SU-DHL-6 (cell line): ENCODE data around the gene AKAP11.

ENCODE experiments used
- H2AFZ ChIP-seq: fragments of 200-600 bp; sonication (generic); 2 replicates; pipeline ENCODE4 v1.6.1; 2014; ENCODE audit warnings: low read depth, mild to moderate bottlenecking, moderate library complexity, mixed read lengths, antibody characterized with exemption, low read length; ENCODE audit not compliant: severe bottlenecking
- H3F3A ChIP-seq: fragments of 200-600 bp; shearing (Covaris generic); 2 replicates; pipeline ENCODE4 v1.6.0; 2016; ENCODE audit warnings: antibody characterized with exemption, mild to moderate bottlenecking; ENCODE audit not compliant: insufficient read depth
- H3K27ac ChIP-seq: fragments of 200-600 bp; sonication (generic); 2 replicates; pipeline ENCODE4 v1.5.1; 2016; ENCODE audit warnings: low read depth, mild to moderate bottlenecking, low read length, moderate library complexity, mixed read lengths
- H3K27me3 ChIP-seq: fragments of 200-600 bp; sonication (generic), shearing (Covaris generic); 2 replicates; pipeline ENCODE4 v1.6.0; 2014; ENCODE audit warnings: mild to moderate bottlenecking, low read length
- H3K36me3 ChIP-seq: fragments of 200-600 bp; sonication (generic); 2 replicates; pipeline ENCODE4 v1.6.1; 2014; ENCODE audit warnings: mild to moderate bottlenecking, low read length, mixed read lengths
- H3K4me2 ChIP-seq: fragments of 300-600, 200-600 bp; shearing (Covaris generic), sonication (generic); 2 replicates; pipeline ENCODE4 v1.6.0; 2014; ENCODE audit warnings: low read length, low read depth, mild to moderate bottlenecking; ENCODE audit not compliant: poor library complexity, severe bottlenecking
- H3K4me3 ChIP-seq: fragments of 200-600 bp; sonication (generic); 2 replicates; pipeline ENCODE4 v1.5.1; 2014; ENCODE audit warnings: antibody characterized with exemption, low read length, mild to moderate bottlenecking, mixed read lengths; ENCODE audit not compliant: insufficient read depth, poor library complexity, severe bottlenecking
- H3K79me2 ChIP-seq: fragments of 200-600 bp; sonication (generic); 2 replicates; pipeline ENCODE4 v1.6.1; 2014; ENCODE audit warnings: mild to moderate bottlenecking, low read length, moderate library complexity; ENCODE audit not compliant: insufficient read depth
- H3K9ac ChIP-seq: fragments of 200-600 bp; sonication (generic); 2 replicates; pipeline ENCODE4 v1.7.0; 2014; ENCODE audit warnings: mild to moderate bottlenecking, low read length
- H3K9me2 ChIP-seq: fragments of 200-600 bp; sonication (generic); replicated peaks from 2 replicates; pipeline ENCODE4 v1.6.1; 2014; ENCODE audit warnings: low read length; ENCODE audit not compliant: insufficient read depth
- H3K9me3 ChIP-seq: fragments of 200-600 bp; sonication (generic); 2 replicates; pipeline ENCODE4 v1.6.1; 2014; ENCODE audit warnings: low read length, mixed read lengths; ENCODE audit not compliant: insufficient read depth
- H4K20me1 ChIP-seq: fragments of 200-600 bp; sonication (generic); 2 replicates; pipeline ENCODE4 v1.6.1; 2014; ENCODE audit warnings: low read depth, mild to moderate bottlenecking, antibody characterized with exemption, low read length, moderate library complexity, mixed read lengths
- CTCF ChIP-seq: fragments of 200-600 bp; sonication (generic); IDR thresholded peaks from one replicate; pipeline ENCODE4 v1.5.1; 2017; ENCODE audit warnings: antibody characterized with exemption, mild to moderate bottlenecking, low read length, moderate library complexity; ENCODE audit not compliant: insufficient read depth, poor library complexity, severe bottlenecking
- EZH2phosphoT487 ChIP-seq: fragments of 200-600 bp; sonication (generic), shearing (Covaris generic); conservative IDR thresholded peaks from 2 replicates; pipeline ENCODE4 v1.6.1; 2018; ENCODE audit warnings: mild to moderate bottlenecking, antibody characterized with exemption, low read length, moderate library complexity, mixed read lengths

Gene AKAP11

GRCh38 chr13:42327725-42328124 lies 55.8 kb downstream of the AKAP11 start:
- Histone ChIP-seq H3K9ac (no peak overlapping the region), H3K4me2 (no peak overlapping the region), H3K4me3 (no peak overlapping the region), H3K36me3 (0 out of 2 replicates have a peak, but pooled peaks cover 2% of the 10 kb centered on the region), H4K20me1 (no peaks in the 10 kb centered on the region), H2AFZ (no peak overlapping the region), H3K27me3 (no peaks in the 10 kb centered on the region), H3K9me3 (no peaks in the 10 kb centered on the region), H3K79me2 (no peaks in the 10 kb centered on the region), H3K9me2 (no peaks in the 10 kb centered on the region), H3F3A (no peaks in the 10 kb centered on the region), H3K27ac (no peak overlapping the region)
- TF ChIP-seq CTCF: no peak
- TF ChIP-seq EZH2phosphoT487: no peak

DNA sequence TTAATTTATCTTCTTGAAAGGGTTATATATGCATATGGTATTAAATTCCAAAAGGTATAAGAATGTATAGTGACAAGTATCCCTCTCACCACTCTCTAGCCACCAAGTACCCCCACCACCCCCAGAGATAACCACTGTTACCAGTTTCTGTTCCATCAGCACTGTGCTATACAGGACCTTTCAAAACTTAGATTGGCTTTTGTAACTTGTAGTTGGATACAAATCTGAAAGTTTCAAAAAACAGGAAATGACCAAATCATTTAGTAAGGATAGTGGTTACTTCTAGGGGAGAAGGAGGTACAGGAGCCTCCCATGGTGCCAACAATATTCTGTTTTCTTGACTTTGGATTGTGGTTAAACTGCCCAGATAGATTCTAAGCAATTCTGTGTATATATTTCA lies 56.7 kb downstream of the AKAP11 start:
- Histone ChIP-seq H3K27me3 (no peaks in the 10 kb centered on the region), H3K9ac (no peak overlapping the region), H3F3A (no peaks in the 10 kb centered on the region), H2AFZ (no peak overlapping the region), H3K36me3 (no peaks in the 10 kb centered on the region), H3K27ac (no peak overlapping the region), H3K9me3 (no peaks in the 10 kb centered on the region), H4K20me1 (no peaks in the 10 kb centered on the region), H3K4me3 (no peak overlapping the region), H3K4me2 (no peak overlapping the region), H3K9me2 (no peaks in the 10 kb centered on the region), H3K79me2 (no peaks in the 10 kb centered on the region)
- no peak for TF ChIP-seq EZH2phosphoT487
- no peak for TF ChIP-seq CTCF

GRCh38 chr13:42329239-42329638 lies 57.3 kb downstream of the AKAP11 start:
- Histone ChIP-seq H3K36me3 (no peaks in the 10 kb centered on the region), H3K79me2 (no peaks in the 10 kb centered on the region), H3K4me2 (no peak overlapping the region), H3K9ac (no peak overlapping the region), H2AFZ (no peak overlapping the region), H3K9me2 (no peaks in the 10 kb centered on the region), H4K20me1 (no peaks in the 10 kb centered on the region), H3K27ac (no peak overlapping the region), H3F3A (no peaks in the 10 kb centered on the region), H3K27me3 (no peaks in the 10 kb centered on the region), H3K9me3 (no peaks in the 10 kb centered on the region), H3K4me3 (no peak overlapping the region)
- TF ChIP-seq EZH2phosphoT487 (no peak), CTCF (no peak)

- no peak overlapping the region for H3K27ac ChIP-seq
- H3K4me2 ChIP-seq: no peak overlapping the region
- H3K79me2 ChIP-seq: no peaks in the 10 kb centered on the region
- H2AFZ ChIP-seq: no peak overlapping the region
- H3K36me3 ChIP-seq: no peaks in the 10 kb centered on the region
- H3K4me3 ChIP-seq: no peak overlapping the region
- no peaks in the 10 kb centered on the region for H3K27me3 ChIP-seq
- H3K9me3 ChIP-seq: no peaks in the 10 kb centered on the region
- H3K9me2 ChIP-seq: no peaks in the 10 kb centered on the region
- no peak overlapping the region for H3K9ac ChIP-seq
- H4K20me1 ChIP-seq: no peaks in the 10 kb centered on the region
- TF ChIP-seq EZH2phosphoT487: no peak
- TF ChIP-seq CTCF: no peak
- no peaks in the 10 kb centered on the region for H3F3A ChIP-seq
Observed at GRCh38 chr13:42331009-42331408, 59.1 kb downstream of the AKAP11 start.
